T47D (cell line): ENCODE results near the gene SEMA4D.

Experiments
- DNase-seq, 2 experiments: peaks; one replicate each; pipeline versions ENCODE4 v3.0.0 to v3.0.0-alpha.2; 2011 to 2012; ENCODE audit warnings: low read depth in 1 of 2, low spot score in 1 of 2
- JUND ChIP-seq: IDR thresholded peaks from 2 replicates; pipeline ENCODE4 v1.6.1; 2012; ENCODE audit warnings: low read depth
- in situ Hi-C: cut with HindIII; loops from 2 replicates; pipeline ENCODE4 v1.10.0; 2016; ENCODE audit warnings: low sequenced_read_pairs, low pct_unique_long_range_greater_than_20kb

The SEMA4D gene

GRCh38 chr9:89505048-89505447 lies 7.1 kb upstream of the SEMA4D start:
- in situ Hi-C loops, result no loop called here
- no peak for TF ChIP-seq JUND
- no peak for DNase-seq

GRCh38 chr9:89502671-89503070 lies 4.8 kb upstream of the SEMA4D start:
- TF ChIP-seq JUND, result no peak
- in situ Hi-C loops, result no loop called here
- DNase-seq, result no peak

GRCh38 chr9:89502038-89502601 lies 4.2 kb upstream of the SEMA4D start:
- TF ChIP-seq JUND, result no peak
- in situ Hi-C loops, result no loop called here
- no peak for DNase-seq

- DNase-seq, result no peak
- in situ Hi-C loops, result no loop called here
- TF ChIP-seq JUND, result no peak
These were observed 3.5 kb upstream of the SEMA4D start for GRCh38 chr9:89501311-89501898.

- TF ChIP-seq JUND, result no peak
- in situ Hi-C loops, result no loop called here
- DNase-seq, result no peak
These were observed 2.1 kb upstream of the SEMA4D start for GRCh38 chr9:89500008-89500407.

- no peak for DNase-seq
- no peak for TF ChIP-seq JUND
- in situ Hi-C loops, result no loop called here
These were observed 1.1 kb upstream of the SEMA4D start for GRCh38 chr9:89498852-89499480.

- in situ Hi-C loops, result no loop called here
- DNase-seq, result peak; percentile 38 to 54
- TF ChIP-seq JUND, result no peak
These were observed 503 bp downstream of the SEMA4D start for GRCh38 chr9:89497257-89497963.

- TF ChIP-seq JUND, result no peak
- in situ Hi-C loops, result no loop called here
- DNase-seq, result no peak
These were observed 1.2 kb downstream of the SEMA4D start for GRCh38 chr9:89496645-89497256.

GRCh38 chr9:89495824-89496560 lies 1.9 kb downstream of the SEMA4D start:
- in situ Hi-C loops, result no loop called here
- no peak for DNase-seq
- no peak for TF ChIP-seq JUND

- in situ Hi-C loops, result no loop called here
- TF ChIP-seq JUND, result no peak
- no peak for DNase-seq
These were observed 3.7 kb downstream of the SEMA4D start for GRCh38 chr9:89494199-89494598.

GRCh38 chr9:89493671-89494070 lies 4.2 kb downstream of the SEMA4D start:
- in situ Hi-C loops, result no loop called here

GRCh38 chr9:89493181-89493580 lies 4.7 kb downstream of the SEMA4D start:
- in situ Hi-C loops, result no loop called here
- no peak for TF ChIP-seq JUND
- DNase-seq, result no peak

More at GRCh38 chr9:89493671-89494070, 4.2 kb downstream of the SEMA4D start:
- TF ChIP-seq JUND, result no peak
- DNase-seq, result no peak
